Memory B cell (primary cell): ENCODE results near the gene SMIM30.
"Not testable (repeated sequence)": the region's sequence is repeated elsewhere in the genome, so short reads cannot be mapped to it uniquely, and the experiment has no call there.

Source experiments
- ATAC-seq: fragments of 150-1000 bp; cut with Tn5 transposase; 2 replicates; pipeline ENCODE4 v1.10.0; 2021; ENCODE audit warnings: low read depth, mild to moderate bottlenecking, moderate library complexity
- DNase-seq, 2 donors: peaks; one replicate each; pipeline ENCODE4 v3.0.0; 2022; ENCODE audit warnings: low spot score in 2 of 2
- H3K27ac Mint-ChIP-seq: one replicate; pipeline ENCODE4 v1.8.0; 2022; ENCODE audit warnings: mild to moderate bottlenecking, moderate library complexity, mixed read lengths
- H3K27me3 Mint-ChIP-seq: one replicate; pipeline ENCODE4 v1.8.0; 2022; ENCODE audit warnings: mixed read lengths
- H3K36me3 Mint-ChIP-seq: one replicate; pipeline ENCODE4 v1.8.0; 2022; ENCODE audit warnings: mild to moderate bottlenecking, mixed read lengths
- H3K4me1 Mint-ChIP-seq: one replicate; pipeline ENCODE4 v1.8.0; 2022; ENCODE audit warnings: mixed read lengths
- H3K4me3 Mint-ChIP-seq: one replicate; pipeline ENCODE4 v1.8.0; 2022; ENCODE audit warnings: mild to moderate bottlenecking, moderate library complexity, mixed read lengths
- H3K9me3 Mint-ChIP-seq: one replicate; pipeline ENCODE4 v1.8.0; 2022; ENCODE audit warnings: mixed read lengths

Gene SMIM30

DNA sequence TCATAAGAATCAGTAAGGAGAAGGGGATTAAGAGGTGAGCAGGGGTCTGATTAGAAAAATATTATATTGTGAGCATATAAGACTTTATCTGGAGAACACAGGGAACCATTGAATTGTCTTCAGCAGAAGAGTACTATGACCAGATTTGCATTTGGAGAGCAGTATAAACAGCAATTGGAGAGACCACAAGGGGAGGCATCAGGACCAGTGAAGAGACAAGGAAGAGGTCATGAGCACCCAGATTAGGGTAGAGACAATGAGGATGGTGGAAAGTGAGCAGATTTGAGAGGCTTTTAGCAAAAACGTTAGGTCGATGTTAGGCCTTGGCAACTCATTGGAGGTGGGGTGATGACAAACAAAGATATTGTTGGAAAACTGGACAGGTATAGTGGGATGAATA lies 13.0 kb upstream of the SMIM30 start:
- no peaks in the 10 kb centered on the region for H3K9me3 Mint-ChIP-seq
- H3K27ac Mint-ChIP-seq = no peak overlapping the region
- ATAC-seq (no peak), DNase-seq (no peak)
- no peak overlapping the region for H3K4me3 Mint-ChIP-seq
- peaks cover 6% of the 10 kb centered on the region for H3K27me3 Mint-ChIP-seq
- H3K36me3 Mint-ChIP-seq = no peaks in the 10 kb centered on the region
- H3K4me1 Mint-ChIP-seq = no peaks in the 10 kb centered on the region

DNA sequence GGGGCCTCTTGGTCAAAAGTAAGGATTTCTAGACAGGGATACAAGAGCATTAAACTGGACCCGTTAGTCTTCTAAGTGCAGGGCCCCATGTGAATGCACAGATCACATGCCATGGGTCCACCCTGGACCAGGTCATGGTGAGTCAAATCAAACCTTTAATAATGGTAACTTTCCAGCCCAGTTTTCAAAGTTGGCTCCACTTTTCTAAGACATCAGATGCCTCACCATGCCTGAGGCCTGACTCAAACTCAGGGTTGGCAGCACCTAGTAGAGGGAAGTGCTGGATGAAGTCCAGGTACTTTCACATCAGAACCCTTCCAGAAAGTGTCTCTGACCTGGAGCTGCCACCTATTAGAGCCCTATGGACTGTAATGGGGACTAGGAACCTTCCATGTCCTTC lies 9.7 kb upstream of the SMIM30 start:
- Mint-ChIP-seq H3K9me3 (no peaks in the 10 kb centered on the region), H3K4me3 (no peak overlapping the region), H3K27ac (no peak overlapping the region), H3K27me3 (peaks cover 3% of the 10 kb centered on the region), H3K36me3 (no peaks in the 10 kb centered on the region), H3K4me1 (no peaks in the 10 kb centered on the region)
- DNase-seq (no peak), ATAC-seq (no peak)

GRCh38 chr7:113125728-113126127 lies 7.4 kb upstream of the SMIM30 start:
- H3K36me3 Mint-ChIP-seq = no peaks in the 10 kb centered on the region
- H3K9me3 Mint-ChIP-seq = no peaks in the 10 kb centered on the region
- H3K27me3 Mint-ChIP-seq = no peaks in the 10 kb centered on the region
- no peak for ATAC-seq
- H3K27ac Mint-ChIP-seq = no peak overlapping the region
- H3K4me3 Mint-ChIP-seq = no peak overlapping the region
- no peaks in the 10 kb centered on the region for H3K4me1 Mint-ChIP-seq
- no peak for DNase-seq

GRCh38 chr7:113122744-113123143 lies 4.4 kb upstream of the SMIM30 start:
- H3K9me3 Mint-ChIP-seq = no peaks in the 10 kb centered on the region
- no peaks in the 10 kb centered on the region for H3K27me3 Mint-ChIP-seq
- H3K36me3 Mint-ChIP-seq = no peaks in the 10 kb centered on the region
- no peak for DNase-seq
- H3K27ac Mint-ChIP-seq = no peak overlapping the region
- H3K4me3 Mint-ChIP-seq = no peak overlapping the region
- ATAC-seq = no peak
- H3K4me1 Mint-ChIP-seq = peaks cover 5% of the 10 kb centered on the region

DNA sequence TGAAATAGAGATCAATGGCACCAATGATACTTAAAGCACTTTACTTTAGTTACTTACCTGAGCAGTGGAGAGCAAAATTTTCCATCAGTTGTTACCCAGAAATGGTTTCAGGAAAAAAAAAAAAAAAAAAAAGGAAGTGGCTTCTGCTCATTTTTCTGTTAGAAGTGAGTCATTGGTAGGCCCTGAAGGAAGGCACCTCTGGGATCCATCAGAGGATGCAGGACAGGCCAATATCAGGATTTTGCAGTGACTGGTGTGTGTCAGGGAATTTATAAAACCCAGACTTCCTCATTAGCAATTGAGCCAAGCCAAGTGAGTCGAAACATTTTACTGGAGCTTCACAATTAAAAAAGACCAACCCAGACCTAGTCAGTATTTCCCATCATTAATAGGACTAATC lies 2.3 kb upstream of the SMIM30 start:
- Mint-ChIP-seq H3K4me1 (peaks cover 7% of the 10 kb centered on the region), H3K4me3 (no peak overlapping the region), H3K27ac (no peak overlapping the region), H3K36me3 (no peaks in the 10 kb centered on the region), H3K9me3 (no peaks in the 10 kb centered on the region), H3K27me3 (no peaks in the 10 kb centered on the region)
- ATAC-seq = no peak
- DNase-seq = no peak

- peaks cover 7% of the 10 kb centered on the region for H3K4me1 Mint-ChIP-seq
- no peak for ATAC-seq
- no peaks in the 10 kb centered on the region for H3K27me3 Mint-ChIP-seq
- H3K27ac Mint-ChIP-seq = peak overlapping the region; percentile 96
- peak overlapping the region; percentile 43 for H3K4me3 Mint-ChIP-seq
- no peaks in the 10 kb centered on the region for H3K9me3 Mint-ChIP-seq
- no peak for DNase-seq
- no peaks in the 10 kb centered on the region for H3K36me3 Mint-ChIP-seq
Measured at GRCh38 chr7:113119429-113119828, 1.1 kb upstream of the SMIM30 start.

DNA sequence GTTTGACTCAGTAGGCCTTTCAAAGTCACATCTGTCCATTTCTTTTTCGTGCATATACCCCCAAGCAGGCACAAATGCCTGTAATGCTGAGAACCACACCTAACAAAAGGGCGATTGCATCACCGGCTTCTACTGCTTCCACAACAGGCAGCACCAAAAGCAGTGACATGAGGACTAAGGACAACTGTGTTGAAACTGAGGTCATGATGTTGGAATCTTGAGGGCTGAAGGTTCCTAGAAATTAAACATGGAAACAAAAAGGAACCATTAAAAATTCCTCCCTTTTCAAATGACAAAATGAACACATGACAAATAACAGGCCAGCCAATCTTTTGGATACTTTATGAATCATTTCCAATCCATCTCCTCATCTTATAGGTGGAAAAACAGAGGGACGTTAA lies 980 bp downstream of the SMIM30 start:
- not testable (repeated sequence) for H3K9me3 Mint-ChIP-seq, ATAC-seq, H3K27ac Mint-ChIP-seq, H3K36me3 Mint-ChIP-seq, DNase-seq, H3K27me3 Mint-ChIP-seq, H3K4me1 Mint-ChIP-seq
- peak overlapping the region; percentile 56 for H3K4me3 Mint-ChIP-seq

DNA sequence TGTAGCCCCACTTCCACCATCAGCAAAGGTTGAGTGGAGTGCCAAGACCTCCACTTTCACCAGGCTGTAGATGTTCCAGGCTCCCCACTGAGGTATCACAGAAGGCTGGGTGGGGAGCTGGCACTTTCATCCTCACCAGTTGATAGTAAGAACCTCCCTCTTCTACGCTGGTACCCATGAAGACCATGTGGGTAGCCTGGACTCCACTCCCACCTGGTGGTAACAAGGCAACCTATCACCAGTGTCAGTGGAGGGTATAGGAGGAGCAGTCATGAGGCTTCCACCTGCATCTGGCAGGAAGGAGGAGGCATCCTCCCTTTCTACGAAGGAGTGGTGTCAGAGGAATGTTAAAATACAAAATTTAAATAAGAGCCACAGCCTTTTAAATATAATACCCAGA lies 4.4 kb downstream of the SMIM30 start:
- Mint-ChIP-seq H3K4me3 (no peak overlapping the region), H3K27ac (no peak overlapping the region), H3K4me1 (peaks cover 5% of the 10 kb centered on the region), H3K27me3 (no peaks in the 10 kb centered on the region), H3K36me3 (peaks cover 12% of the 10 kb centered on the region), H3K9me3 (no peaks in the 10 kb centered on the region)
- ATAC-seq = no peak
- DNase-seq = no peak

DNA sequence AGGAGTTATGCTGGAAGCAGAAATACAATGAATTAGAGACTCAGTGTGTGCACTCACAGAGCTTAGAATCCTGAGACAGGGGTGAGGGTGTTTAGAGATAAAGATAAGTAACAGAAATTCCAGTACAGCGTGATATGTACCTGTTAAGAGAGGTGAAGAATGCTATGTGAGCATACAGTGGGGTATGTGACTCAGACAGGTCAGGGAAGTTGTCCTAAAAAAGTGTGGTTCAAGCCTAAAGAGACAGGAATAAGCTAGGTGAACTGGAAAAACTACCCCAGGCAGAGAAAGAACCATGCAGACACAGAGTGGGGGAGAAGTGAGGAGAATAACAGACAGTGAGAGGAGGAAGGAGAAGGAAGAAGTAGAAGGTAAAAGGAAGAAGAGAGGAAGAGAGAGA lies 8.6 kb downstream of the SMIM30 start:
- no peaks in the 10 kb centered on the region for H3K9me3 Mint-ChIP-seq
- H3K36me3 Mint-ChIP-seq = peaks cover 12% of the 10 kb centered on the region
- no peaks in the 10 kb centered on the region for H3K4me1 Mint-ChIP-seq
- ATAC-seq = no peak
- H3K27ac Mint-ChIP-seq = no peak overlapping the region
- no peaks in the 10 kb centered on the region for H3K27me3 Mint-ChIP-seq
- no peak for DNase-seq
- H3K4me3 Mint-ChIP-seq = no peak overlapping the region

DNA sequence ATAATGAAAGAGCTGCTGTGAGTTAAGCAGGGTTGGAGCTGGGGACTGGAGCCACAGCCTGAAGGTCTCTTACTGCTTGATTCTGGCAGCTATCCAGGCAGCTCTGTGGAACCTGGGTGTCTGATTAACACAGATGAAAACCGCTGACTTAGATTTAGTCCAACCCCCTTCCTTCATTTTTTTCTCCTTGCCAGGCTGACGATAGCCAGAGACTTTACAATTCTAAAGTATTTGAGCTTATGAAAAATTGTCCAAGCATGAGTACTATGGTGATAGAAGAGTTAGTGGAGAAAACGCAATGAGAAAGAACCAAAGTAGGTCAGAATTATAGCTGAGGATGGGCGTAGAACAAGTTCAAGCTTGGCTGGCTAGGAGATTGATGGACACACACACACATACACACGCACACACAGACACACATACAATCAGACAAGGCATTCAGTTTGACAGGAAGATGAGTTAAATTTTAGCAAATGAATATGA lies 18.2 kb downstream of the SMIM30 start:
- peaks cover 5% of the 10 kb centered on the region for H3K27me3 Mint-ChIP-seq
- no peak overlapping the region for H3K4me3 Mint-ChIP-seq
- no peaks in the 10 kb centered on the region for H3K4me1 Mint-ChIP-seq
- no peak overlapping the region for H3K27ac Mint-ChIP-seq
- H3K9me3 Mint-ChIP-seq = peaks cover 5% of the 10 kb centered on the region
- DNase-seq = no peak
- ATAC-seq = no peak
- peaks cover 6% of the 10 kb centered on the region for H3K36me3 Mint-ChIP-seq

GRCh38 chr7:113099284-113099919 lies 19.0 kb downstream of the SMIM30 start:
- ATAC-seq (no peak), DNase-seq (no peak)
- no peak overlapping the region for H3K4me3 Mint-ChIP-seq
- peaks cover 5% of the 10 kb centered on the region for H3K27me3 Mint-ChIP-seq
- peaks cover 5% of the 10 kb centered on the region for H3K9me3 Mint-ChIP-seq
- H3K27ac Mint-ChIP-seq = no peak overlapping the region
- peaks cover 6% of the 10 kb centered on the region for H3K36me3 Mint-ChIP-seq
- no peaks in the 10 kb centered on the region for H3K4me1 Mint-ChIP-seq

GRCh38 chr7:113094517-113095249 lies 23.7 kb downstream of the SMIM30 start:
- H3K9me3 Mint-ChIP-seq = no peaks in the 10 kb centered on the region
- H3K27ac Mint-ChIP-seq = no peak overlapping the region
- H3K36me3 Mint-ChIP-seq = no peaks in the 10 kb centered on the region
- ATAC-seq = no peak
- no peak overlapping the region for H3K4me3 Mint-ChIP-seq
- no peak for DNase-seq
- H3K4me1 Mint-ChIP-seq = no peaks in the 10 kb centered on the region
- H3K27me3 Mint-ChIP-seq = peaks cover 6% of the 10 kb centered on the region

DNA sequence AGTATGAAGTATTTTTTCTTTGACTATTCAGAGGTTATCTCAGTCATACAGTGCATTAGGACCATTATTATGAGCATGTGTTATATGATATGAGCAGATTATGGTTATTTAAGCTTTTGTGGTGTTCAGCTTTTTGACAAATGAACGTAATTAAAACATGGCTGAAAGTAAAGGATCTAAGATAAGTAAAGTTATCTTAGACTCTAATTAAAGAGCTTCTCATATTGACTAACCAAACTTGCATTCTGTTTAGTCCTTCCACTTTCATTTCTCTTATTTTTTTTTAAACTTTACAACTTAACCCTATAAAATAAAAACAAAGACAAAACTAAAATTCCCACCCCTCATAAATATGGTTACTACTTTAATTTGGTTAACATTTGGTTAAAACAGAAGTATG lies 24.8 kb downstream of the SMIM30 start:
- Mint-ChIP-seq H3K9me3 (no peaks in the 10 kb centered on the region), H3K27ac (no peak overlapping the region), H3K27me3 (peaks cover 6% of the 10 kb centered on the region), H3K36me3 (no peaks in the 10 kb centered on the region), H3K4me3 (no peak overlapping the region), H3K4me1 (no peaks in the 10 kb centered on the region)
- no peak for ATAC-seq
- DNase-seq = no peak

DNA sequence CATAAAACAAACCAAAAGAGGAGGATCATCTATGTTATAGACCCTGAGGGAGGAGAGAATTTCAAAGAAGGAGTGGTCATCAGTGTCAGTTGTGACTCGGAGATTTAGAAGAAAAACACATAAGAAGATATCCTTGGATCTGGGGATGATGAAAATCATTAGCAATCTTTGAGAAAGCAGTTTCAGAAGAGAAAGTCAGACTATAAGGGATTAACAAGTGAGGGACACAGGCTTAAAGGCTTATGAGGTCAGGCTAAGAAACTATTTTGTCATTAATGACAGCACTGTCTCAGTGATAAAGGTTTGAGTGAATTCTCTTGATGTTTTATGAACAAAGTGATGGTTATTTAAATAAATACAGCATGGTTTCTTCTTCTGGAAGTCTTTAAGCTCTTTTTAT lies 25.6 kb downstream of the SMIM30 start:
- Mint-ChIP-seq H3K27me3 (peaks cover 6% of the 10 kb centered on the region), H3K36me3 (no peaks in the 10 kb centered on the region), H3K9me3 (no peaks in the 10 kb centered on the region), H3K4me3 (no peak overlapping the region), H3K27ac (no peak overlapping the region), H3K4me1 (no peaks in the 10 kb centered on the region)
- DNase-seq (no peak), ATAC-seq (no peak)
